ENCODE measurements around the gene UGT2B17. TPM values are rescaled to one million over a fixed set of nuclear protein-coding genes. Genes with fewer than 3 reads are reported as not detected.
"Not testable (repeated sequence)": the region's sequence is repeated elsewhere in the genome, so short reads cannot be mapped to it uniquely, and the experiment has no call there.

The UGT2B17 gene
- not detected in 2 replicates for total RNA-seq (2014; rRNA removed; shearing (Covaris generic))

DNA sequence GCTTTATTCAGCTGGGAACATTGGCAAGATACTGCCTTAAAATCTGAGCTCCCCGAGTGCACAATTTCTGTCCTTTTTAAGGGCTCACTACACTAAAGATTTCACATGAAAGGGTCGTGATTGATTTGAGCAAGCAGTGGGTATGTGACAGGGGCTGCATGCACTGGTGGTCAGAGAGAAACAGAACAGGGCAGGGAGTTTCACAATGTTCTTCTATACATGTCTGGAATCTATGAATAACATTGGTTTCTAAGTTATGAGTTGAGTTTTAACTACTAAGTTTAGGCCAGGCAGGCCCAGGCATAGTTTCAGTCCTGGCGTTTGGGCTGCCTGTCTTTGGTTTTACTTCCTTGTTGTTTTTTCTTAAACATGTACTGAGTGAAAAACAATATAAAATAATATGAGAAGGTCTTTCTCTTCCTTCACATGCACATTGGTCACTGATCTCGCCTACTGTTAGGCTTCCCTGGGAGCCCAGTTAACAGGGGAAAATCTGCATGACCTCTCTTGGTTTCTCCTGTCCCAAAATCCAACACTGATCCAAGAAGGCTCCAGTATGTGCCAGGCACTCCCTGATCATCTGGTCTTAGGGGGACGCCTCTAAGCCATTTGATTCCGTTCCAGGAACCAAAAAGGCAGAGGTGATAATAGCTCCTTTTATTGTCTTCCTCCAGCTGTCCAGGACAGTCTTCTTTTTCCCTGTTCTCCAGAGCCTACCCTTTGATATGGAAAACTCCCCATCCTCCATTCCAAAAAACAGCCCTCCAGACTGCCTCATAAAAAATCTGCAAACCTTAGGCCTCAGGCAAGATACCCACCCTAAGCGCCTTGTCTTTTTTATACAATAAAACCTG, at the start of gene UGT2B17:
TSS of gene UGT2B17 (minus strand) at position 51 of the 854 bp plus-strand sequence. CDS start 7,838 bp downstream, outside the sequence.
- no peak for DNase-seq (ENCODE audit: low spot score)
- in situ Hi-C loops (cut with HindIII; ENCODE audit: low sequenced_read_pairs): no loop called here

DNA sequence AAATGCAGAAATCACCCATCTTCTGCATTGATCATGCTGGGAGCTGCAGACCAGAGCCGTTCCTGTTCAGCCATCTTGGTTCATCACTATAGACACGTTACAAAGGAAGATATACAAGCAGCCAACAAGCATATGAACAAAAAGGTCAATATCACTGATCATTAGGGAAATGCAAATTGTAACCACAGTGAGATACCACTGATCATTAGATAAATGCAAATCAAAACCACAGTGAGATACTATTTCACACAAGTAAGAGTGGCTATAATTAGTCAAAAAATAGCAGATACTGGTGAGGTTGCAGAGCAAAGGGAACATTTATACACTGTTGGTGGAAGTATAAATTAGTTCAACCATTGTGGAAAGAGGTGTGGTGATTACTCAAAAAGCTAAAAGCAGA, 46.6 kb upstream of the UGT2B17 start:
- DNase-seq (ENCODE audit: low spot score); in situ Hi-C loops (cut with HindIII; ENCODE audit: low sequenced_read_pairs): not testable (repeated sequence)

DNA sequence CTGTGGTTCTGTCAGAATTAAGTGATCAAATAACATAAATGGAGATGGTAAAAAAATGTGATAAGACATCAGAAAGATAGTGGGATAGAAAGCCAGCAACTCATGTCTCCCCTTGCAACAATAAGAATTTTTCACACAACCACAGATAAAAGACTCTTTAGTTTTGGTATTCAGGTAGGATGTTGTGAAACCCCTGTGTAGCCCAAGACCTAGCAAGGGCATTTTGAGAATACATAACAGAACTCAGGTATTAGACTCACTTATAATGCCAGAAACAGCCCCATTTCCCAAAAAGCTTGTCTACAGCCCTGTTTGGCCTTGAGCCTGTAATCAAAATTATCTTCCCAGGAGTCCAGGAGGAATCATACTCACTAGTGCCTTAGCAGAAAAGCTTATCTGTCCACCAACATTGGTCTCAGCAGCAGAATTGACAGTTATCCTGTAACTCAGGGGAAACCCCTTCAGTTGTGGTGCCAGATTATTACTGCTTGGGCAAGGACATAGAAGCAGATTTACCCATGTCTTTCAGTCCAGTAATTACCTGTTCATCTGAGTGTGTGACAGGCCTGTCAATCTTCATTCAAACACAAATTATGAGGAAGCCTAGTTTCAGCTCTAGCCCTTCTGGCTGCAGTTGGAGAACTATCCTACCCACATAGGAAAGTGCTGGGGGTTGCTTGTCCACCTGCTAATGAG, 41.0 kb upstream of the UGT2B17 start:
- DNase-seq (ENCODE audit: low spot score): no peak
- in situ Hi-C loops (cut with HindIII; ENCODE audit: low sequenced_read_pairs): no loop called here

- no peak for DNase-seq (ENCODE audit: low spot score)
- in situ Hi-C loops (cut with HindIII; ENCODE audit: low sequenced_read_pairs): no loop called here
These were observed 39.7 kb upstream of the UGT2B17 start for GRCh38 chr4:68615699-68616422.

- no peak for DNase-seq (ENCODE audit: low spot score)
- in situ Hi-C loops (cut with HindIII; ENCODE audit: low sequenced_read_pairs): no loop called here
These were observed 37.6 kb upstream of the UGT2B17 start for GRCh38 chr4:68613752-68614151.

DNA sequence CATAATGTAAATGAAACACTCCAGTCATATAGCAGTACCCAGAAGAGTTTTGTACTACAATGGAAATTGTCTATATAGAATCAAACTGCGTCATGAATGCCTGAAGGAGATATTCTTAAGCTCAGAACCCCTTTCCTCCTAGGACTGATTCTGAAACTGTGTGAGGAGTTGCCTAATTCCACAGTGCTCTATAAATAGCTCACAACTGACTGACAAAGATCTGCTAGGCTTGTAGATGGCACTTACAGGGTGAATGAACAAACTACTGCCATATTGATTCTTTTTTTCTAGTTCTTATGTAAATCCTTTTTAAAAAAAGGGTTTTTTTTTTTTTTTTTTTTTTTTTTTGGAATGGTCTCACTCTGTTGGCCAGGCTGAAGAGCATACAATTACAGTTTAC, 30.1 kb upstream of the UGT2B17 start:
- in situ Hi-C loops (cut with HindIII; ENCODE audit: low sequenced_read_pairs): no loop called here

GRCh38 chr4:68599150-68599549, 23.0 kb upstream of the UGT2B17 start:
- DNase-seq (ENCODE audit: low spot score): no peak
- in situ Hi-C loops (cut with HindIII; ENCODE audit: low sequenced_read_pairs): no loop called here

More for the DNA sequence above, 30.1 kb upstream of the UGT2B17 start:
- no peak for DNase-seq (ENCODE audit: low spot score)

- in situ Hi-C loops (cut with HindIII; ENCODE audit: low sequenced_read_pairs): no loop called here
- no peak for DNase-seq (ENCODE audit: low spot score)
These were observed 21.4 kb upstream of the UGT2B17 start for GRCh38 chr4:68597482-68597881.

DNA sequence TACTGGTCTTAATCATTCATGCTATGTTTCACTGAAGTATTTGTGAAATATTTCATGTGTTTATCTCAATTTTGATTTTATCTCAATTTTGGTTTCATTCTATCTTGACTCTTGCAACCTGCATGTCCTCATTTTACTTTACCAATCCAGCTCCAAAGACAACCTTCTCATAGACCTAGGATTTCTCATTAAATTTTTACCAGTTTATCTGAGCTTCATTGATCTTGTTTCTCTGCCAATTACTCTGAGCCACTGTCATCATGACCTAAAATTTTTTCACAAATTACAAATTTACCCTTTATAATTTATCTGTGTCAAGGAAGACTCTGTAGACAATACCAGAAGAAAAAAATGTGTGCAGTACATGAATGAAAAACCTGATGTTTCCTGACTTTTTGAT, 18.6 kb upstream of the UGT2B17 start:
- no peak for DNase-seq (ENCODE audit: low spot score)
- in situ Hi-C loops (cut with HindIII; ENCODE audit: low sequenced_read_pairs): no loop called here

- in situ Hi-C loops (cut with HindIII; ENCODE audit: low sequenced_read_pairs): no loop called here
- DNase-seq (ENCODE audit: low spot score): no peak
These were observed 17.0 kb upstream of the UGT2B17 start for GRCh38 chr4:68593112-68593511.

- in situ Hi-C loops (cut with HindIII; ENCODE audit: low sequenced_read_pairs): no loop called here
- DNase-seq (ENCODE audit: low spot score): no peak
These were observed 16.6 kb upstream of the UGT2B17 start for GRCh38 chr4:68592673-68593072.

GRCh38 chr4:68591204-68591603, 15.1 kb upstream of the UGT2B17 start:
- in situ Hi-C loops (cut with HindIII; ENCODE audit: low sequenced_read_pairs): no loop called here

GRCh38 chr4:68589790-68590189, 13.7 kb upstream of the UGT2B17 start:
- in situ Hi-C loops (cut with HindIII; ENCODE audit: low sequenced_read_pairs): no loop called here
- DNase-seq (ENCODE audit: low spot score): no peak

More at GRCh38 chr4:68591204-68591603, 15.1 kb upstream of the UGT2B17 start:
- DNase-seq (ENCODE audit: low spot score): no peak

- no peak for DNase-seq (ENCODE audit: low spot score)
- in situ Hi-C loops (cut with HindIII; ENCODE audit: low sequenced_read_pairs): no loop called here
These were observed 6.2 kb upstream of the UGT2B17 start for GRCh38 chr4:68582339-68582717.

GRCh38 chr4:68581383-68582338, 5.5 kb upstream of the UGT2B17 start:
- in situ Hi-C loops (cut with HindIII; ENCODE audit: low sequenced_read_pairs): no loop called here
- DNase-seq (ENCODE audit: low spot score): no peak

GRCh38 chr4:68577590-68577989, 1.5 kb upstream of the UGT2B17 start:
- DNase-seq (ENCODE audit: low spot score): no peak
- in situ Hi-C loops (cut with HindIII; ENCODE audit: low sequenced_read_pairs): no loop called here

- DNase-seq (ENCODE audit: low spot score); in situ Hi-C loops (cut with HindIII; ENCODE audit: low sequenced_read_pairs): not testable (repeated sequence)
These were observed 486 bp downstream of the UGT2B17 start for GRCh38 chr4:68575636-68576035.

DNA sequence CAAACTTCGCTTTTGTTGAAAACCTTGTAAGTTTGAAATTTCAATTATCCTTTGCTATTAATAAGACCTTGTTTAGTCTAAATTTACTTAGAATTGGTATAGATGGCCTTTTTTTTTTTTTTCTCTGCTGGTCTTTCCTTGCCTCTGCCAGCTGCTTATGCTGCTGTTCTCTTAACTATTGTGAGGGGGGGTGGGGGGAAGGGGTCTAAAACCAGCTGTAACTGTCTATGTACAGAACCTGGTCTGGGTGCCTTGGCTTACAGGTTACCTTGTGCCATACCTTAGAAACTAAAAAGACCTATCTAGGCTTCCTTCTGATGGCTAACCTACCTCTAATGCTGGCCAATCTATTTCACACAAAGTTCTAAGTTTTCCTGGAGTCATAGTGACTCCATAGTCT, 1.0 kb downstream of the UGT2B17 start:
- in situ Hi-C loops (cut with HindIII; ENCODE audit: low sequenced_read_pairs): no loop called here
- no peak for DNase-seq (ENCODE audit: low spot score)

Measured in G401 (cell line).